A172 (cell line): ENCODE measurements around the gene BTNL9. TPM values are rescaled to one million over a fixed set of nuclear protein-coding genes. Genes with fewer than 3 reads are reported as not detected.
"Not testable (repeated sequence)": the region's sequence is repeated elsewhere in the genome, so short reads cannot be mapped to it uniquely, and the experiment has no call there.

ENCODE experiments used
- DNase-seq: peaks from one replicate; pipeline ENCODE4 v3.0.0-alpha.2; 2015; ENCODE audit warnings: low spot score
- total RNA-seq: library from RNA; depleted of rRNA; stranded (reverse); fragments of >200 nt; shearing (Covaris generic); gene quantifications from 2 replicates; pipeline ENCODE4 v1.2.3, GENCODE V29; 2014

BTNL9 gene
- total RNA-seq, 1 experiment from 2014 or later = not detected

GRCh38 chr5:181042722-181043121 is 2.7 kb downstream of the BTNL9 start:
- DNase-seq = no peak

- DNase-seq = no peak
Measured at GRCh38 chr5:181043285-181044092, 3.4 kb downstream of the BTNL9 start.

- no peak for DNase-seq
Measured at GRCh38 chr5:181044093-181044599, 4.1 kb downstream of the BTNL9 start.

- DNase-seq = no peak
Measured at GRCh38 chr5:181044662-181045305, 4.7 kb downstream of the BTNL9 start.

- no peak for DNase-seq
Measured at GRCh38 chr5:181045316-181045715, 5.2 kb downstream of the BTNL9 start.

GRCh38 chr5:181045857-181046256 is 5.8 kb downstream of the BTNL9 start:
- not testable (repeated sequence) for DNase-seq

- no peak for DNase-seq
Measured at GRCh38 chr5:181047288-181047687, 7.2 kb downstream of the BTNL9 start.

- DNase-seq = no peak
Measured at GRCh38 chr5:181047921-181048320, 7.9 kb downstream of the BTNL9 start.

GRCh38 chr5:181050016-181050415 is 9.9 kb downstream of the BTNL9 start:
- no peak for DNase-seq

GRCh38 chr5:181051841-181052671 is 12.0 kb downstream of the BTNL9 start:
- no peak for DNase-seq

- DNase-seq = no peak
Measured at GRCh38 chr5:181052672-181053487, 12.8 kb downstream of the BTNL9 start.

- DNase-seq = no peak
Measured at GRCh38 chr5:181053488-181054121, 13.5 kb downstream of the BTNL9 start.

GRCh38 chr5:181054138-181054537 is 14.1 kb downstream of the BTNL9 start:
- no peak for DNase-seq

GRCh38 chr5:181054871-181055459 is 14.9 kb downstream of the BTNL9 start:
- no peak for DNase-seq

- no peak for DNase-seq
Measured at GRCh38 chr5:181056431-181056830, 16.4 kb downstream of the BTNL9 start.

GRCh38 chr5:181058321-181058720 is 18.3 kb downstream of the BTNL9 start:
- no peak for DNase-seq

GRCh38 chr5:181058786-181059296 is 18.8 kb downstream of the BTNL9 start:
- no peak for DNase-seq

GRCh38 chr5:181059297-181060230 is 19.5 kb downstream of the BTNL9 start:
- no peak for DNase-seq

GRCh38 chr5:181060231-181060590 is 20.1 kb downstream of the BTNL9 start:
- DNase-seq = no peak
